GM19463 (cell line): ENCODE measurements around the gene NYAP1.
A peak's percentile ranks its signal among the peaks of the same experiment; 100 is the strongest.
"Not testable (repeated sequence)": the region's sequence is repeated elsewhere in the genome, so short reads cannot be mapped to it uniquely, and the experiment has no call there.

ENCODE experiments used
- ATAC-seq: cut with Tn5 transposase; IDR thresholded peaks from one replicate; pipeline ENCODE4 v1.9.1; 2021; ENCODE audit warnings: mild to moderate bottlenecking, moderate library complexity; ENCODE audit not compliant: unreplicated experiment

NYAP1 gene

DNA sequence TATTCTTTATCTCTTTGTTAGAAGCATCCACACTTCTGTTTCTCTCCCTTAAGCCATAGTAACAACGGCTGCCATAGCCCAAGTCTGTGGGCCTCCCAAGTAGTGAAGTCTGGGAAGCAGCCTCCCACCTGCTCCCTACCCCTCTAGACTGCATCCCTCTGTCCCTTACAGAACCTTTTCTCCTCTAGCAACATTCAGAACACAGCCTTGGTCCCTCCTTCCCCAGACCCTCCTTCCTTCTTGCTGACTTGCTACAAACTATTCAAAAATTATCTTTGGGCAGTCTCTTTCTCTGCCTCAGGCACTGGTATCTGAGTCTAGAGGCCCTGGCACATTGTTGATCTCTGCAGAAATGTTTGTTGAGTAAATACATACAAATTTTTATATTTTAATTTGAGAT, 2.3 kb upstream of the NYAP1 start:
- ATAC-seq, result no peak

- no peak for ATAC-seq
Observed at GRCh38 chr7:100482728-100483089, 1.0 kb upstream of the NYAP1 start.

DNA sequence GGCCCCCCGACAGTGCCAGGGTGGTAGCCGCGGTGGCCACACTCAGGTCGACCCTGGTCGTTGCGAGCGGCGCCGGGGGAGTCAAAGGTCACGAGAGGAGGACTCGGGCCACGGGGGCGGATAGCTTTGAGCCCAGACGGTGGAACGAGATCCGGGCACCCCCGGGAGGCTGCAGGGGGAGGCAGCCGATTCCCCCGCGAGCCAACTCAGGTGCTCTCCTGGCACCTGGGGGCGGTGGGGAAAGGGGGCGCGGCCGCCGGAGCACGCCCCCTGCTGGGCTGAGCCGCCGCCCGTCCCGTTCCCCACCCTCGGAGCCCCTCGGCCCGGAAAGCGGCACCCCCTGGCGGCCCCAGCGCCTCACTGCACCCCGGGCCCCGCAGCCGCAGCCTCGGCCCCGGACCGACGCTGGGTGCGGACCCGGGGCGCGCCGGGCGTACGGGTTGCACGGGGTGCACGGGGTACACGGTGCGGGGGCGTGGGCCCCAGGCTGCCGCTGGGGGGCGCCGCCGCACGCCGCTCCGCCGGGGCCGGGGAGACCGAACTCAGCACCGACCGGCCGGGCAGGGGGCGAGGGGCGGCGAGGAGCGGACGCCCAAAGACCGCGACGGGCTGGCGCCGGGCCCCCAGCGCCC, 521 bp upstream of the NYAP1 start:
- ATAC-seq, result peak; percentile 54

DNA sequence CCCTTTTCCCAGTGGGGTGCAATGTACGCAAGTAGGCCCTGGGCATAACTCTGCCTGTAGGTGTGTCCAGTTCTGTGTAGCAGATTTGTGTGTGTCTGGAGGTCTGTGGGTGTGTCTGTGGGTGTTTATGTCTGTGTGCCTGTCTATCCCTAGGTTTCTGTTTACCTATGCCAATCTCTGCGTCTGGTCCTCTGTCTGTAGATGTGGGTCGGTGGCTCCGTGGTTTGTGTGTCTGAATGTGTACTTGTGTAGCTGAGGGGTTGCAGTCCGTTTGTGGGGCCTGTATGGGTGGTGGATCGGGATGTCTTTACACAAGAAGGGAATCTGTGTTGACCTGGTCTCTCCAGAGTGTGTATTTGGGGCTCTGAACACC, 932 bp downstream of the NYAP1 start:
- ATAC-seq, result no peak

- ATAC-seq, result no peak
Observed at GRCh38 chr7:100485471-100485876, 1.7 kb downstream of the NYAP1 start.

DNA sequence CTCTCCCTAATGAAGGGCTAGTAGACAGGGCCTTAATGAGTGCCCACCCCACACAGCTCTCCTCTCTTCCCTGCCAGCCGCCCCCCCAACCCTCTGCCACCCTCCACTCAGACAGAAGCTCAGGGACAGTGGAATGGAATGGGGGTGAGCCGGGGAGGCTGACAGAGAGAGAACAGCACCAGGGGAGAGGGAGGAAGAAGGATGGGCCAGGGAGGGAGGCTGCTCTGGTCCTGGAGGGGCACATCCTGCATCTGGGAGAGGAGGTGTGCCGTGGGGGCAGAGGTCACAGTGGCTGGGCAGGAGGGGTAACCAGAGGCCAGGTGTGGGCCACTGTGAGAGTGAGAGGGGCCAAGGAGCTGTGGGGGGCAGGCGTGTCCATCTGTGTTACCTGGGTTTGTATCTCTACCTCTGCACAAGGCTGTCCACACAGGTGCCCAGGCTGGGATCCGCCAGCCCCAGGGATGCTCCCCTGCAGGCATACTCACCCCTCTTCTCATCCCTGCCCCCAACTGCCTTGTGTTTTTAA, 2.4 kb downstream of the NYAP1 start:
- no peak for ATAC-seq

GRCh38 chr7:100486753-100487446, 3.2 kb downstream of the NYAP1 start:
- ATAC-seq, result no peak

DNA sequence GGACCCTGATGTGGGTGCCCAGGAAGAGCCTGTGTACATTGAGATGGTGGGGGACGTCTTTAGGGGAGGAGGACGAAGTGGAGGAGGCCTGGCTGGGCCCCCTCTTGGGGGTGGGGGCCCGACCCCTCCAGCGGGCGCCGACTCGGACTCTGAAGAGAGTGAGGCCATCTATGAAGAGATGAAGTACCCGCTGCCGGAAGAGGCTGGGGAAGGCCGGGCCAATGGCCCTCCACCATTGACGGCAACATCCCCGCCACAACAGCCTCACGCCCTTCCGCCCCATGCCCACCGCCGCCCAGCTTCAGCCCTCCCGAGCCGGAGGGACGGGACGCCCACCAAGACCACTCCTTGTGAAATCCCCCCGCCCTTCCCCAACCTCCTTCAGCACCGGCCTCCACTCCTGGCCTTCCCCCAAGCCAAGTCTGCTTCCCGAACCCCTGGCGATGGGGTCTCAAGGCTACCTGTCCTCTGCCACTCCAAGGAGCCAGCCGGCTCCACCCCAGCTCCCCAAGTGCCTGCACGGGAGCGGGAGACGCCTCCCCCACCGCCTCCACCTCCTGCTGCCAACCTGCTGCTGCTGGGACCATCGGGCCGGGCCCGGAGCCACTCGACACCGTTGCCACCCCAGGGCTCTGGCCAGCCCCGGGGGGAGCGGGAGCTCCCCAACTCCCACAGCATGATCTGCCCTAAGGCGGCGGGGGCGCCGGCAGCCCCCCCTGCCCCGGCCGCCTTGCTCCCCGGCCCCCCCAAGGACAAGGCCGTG, 4.8 kb downstream of the NYAP1 start:
- no peak for ATAC-seq

DNA sequence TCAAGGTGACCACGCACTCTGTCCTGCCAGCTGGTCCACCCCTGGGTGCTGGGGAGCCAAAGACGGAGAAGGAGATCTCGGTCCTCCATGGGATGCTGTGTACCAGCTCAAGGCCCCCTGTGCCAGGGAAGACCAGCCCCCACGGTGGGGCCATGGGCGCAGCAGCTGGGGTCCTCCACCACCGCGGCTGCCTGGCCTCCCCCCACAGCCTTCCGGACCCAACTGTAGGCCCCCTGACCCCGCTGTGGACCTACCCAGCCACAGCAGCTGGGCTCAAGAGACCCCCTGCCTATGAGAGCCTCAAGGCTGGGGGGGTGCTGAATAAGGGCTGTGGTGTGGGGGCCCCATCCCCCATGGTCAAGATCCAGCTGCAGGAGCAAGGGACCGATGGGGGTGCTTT, 5.4 kb downstream of the NYAP1 start:
- no peak for ATAC-seq

- ATAC-seq, result no peak
Observed at GRCh38 chr7:100489824-100490223, 6.1 kb downstream of the NYAP1 start.

- no peak for ATAC-seq
Observed at GRCh38 chr7:100490483-100491191, 6.9 kb downstream of the NYAP1 start.

DNA sequence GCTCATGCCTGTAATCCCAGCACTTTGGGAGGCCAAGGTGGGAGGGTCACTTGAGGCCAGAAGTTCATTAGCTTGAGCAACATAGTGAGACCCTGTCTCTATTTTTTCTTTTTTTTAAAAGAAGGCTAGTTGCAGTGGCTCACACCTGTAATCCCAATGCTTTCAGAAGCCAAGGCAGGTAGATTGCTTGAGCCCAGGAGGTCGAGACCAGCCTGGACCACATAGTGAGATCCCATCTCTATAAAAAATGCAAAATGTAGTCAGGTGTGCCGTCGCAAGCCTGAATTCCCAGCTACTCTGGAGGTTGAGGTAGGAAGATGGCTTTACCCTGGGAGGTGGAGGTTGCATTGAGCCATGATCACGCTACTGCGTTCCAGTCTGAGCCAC, 7.5 kb downstream of the NYAP1 start:
- ATAC-seq, result no peak

GRCh38 chr7:100492738-100493475, 9.2 kb downstream of the NYAP1 start:
- ATAC-seq, result no peak

GRCh38 chr7:100493476-100494264, 9.9 kb downstream of the NYAP1 start:
- no peak for ATAC-seq

DNA sequence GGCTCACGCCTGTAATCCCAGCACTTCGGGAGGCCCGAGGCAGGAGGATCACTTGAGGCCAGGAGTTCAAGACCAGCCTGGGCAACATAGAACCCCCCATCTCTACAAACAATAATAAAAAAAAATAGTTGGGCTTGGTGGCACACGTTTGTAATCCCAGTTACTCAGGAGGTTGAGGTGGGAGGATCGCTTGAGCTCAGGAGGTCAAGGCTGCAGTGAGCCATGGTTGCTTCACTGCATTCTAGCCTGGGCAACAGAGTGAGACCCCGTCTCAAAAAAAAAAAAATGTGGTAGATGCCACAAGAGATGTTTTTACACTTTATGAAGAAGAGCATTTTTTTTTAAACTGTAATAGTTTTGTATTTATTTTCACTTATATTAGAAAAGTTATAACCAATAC, 12.8 kb downstream of the NYAP1 start:
- ATAC-seq, result no peak

DNA sequence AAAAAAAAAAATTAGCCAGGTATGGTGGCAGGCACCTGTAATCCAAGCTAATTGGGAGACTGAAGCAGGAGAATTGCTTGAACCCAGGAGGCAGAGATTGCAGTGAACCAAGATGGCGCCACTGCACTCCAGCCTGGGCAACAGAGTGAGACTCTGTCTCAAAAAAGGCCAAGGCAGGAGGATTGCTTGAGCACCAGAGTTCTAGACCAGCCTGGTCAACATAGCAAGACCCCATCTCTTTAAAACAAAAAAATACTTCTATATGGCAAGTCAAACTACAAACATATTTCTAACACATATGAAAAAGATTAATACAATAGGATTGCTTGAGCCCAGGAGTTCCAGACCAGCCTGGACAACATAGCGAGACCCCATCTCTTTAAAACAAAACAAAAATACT, 17.0 kb downstream of the NYAP1 start:
- ATAC-seq, result not testable (repeated sequence)

GRCh38 chr7:100504031-100504430, 20.3 kb downstream of the NYAP1 start:
- ATAC-seq, result not testable (repeated sequence)

- ATAC-seq, result no peak
Observed at GRCh38 chr7:100504887-100505611, 21.3 kb downstream of the NYAP1 start.

GRCh38 chr7:100506356-100506923, 22.7 kb downstream of the NYAP1 start:
- ATAC-seq, result no peak
